Esophagus muscularis mucosa (tissue), 4 donors: ENCODE data around the gene ABCD3. TPM values are rescaled to one million over a fixed set of nuclear protein-coding genes. Genes with fewer than 3 reads are reported as not detected.

Source experiments
- DNase-seq: peaks from one replicate; pipeline ENCODE4 v3.0.0-alpha.2; 2017; ENCODE audit errors: extremely low spot score
- H3K27ac ChIP-seq, 4 donors: fragments of 200-600 bp; sonication (generic); replicated peaks in 1 of 4; 1 replicate in 3 of 4; 2 replicates in 1 of 4; pipeline ENCODE4 v1.5.1; 2016 to 2019; ENCODE audit warnings: mild to moderate bottlenecking in 1 of 4
- H3K27me3 ChIP-seq, 4 donors: fragments of 200-600 bp; sonication (generic); one replicate each; pipeline versions ENCODE4 v1.5.1 to v1.6.0; 2016 to 2019
- H3K36me3 ChIP-seq, 4 donors: fragments of 200-600 bp; sonication (generic); one replicate each; pipeline ENCODE4 v1.5.1; 2016 to 2019
- H3K4me1 ChIP-seq, 4 donors: fragments of 200-600 bp; sonication (generic); one replicate each; pipeline ENCODE4 v1.5.1; 2016 to 2019
- H3K4me3 ChIP-seq, 4 donors: fragments of 200-600 bp; sonication (generic); 1 replicate in 2 of 4; 2 replicates in 2 of 4; pipeline ENCODE4 v1.5.1; 2016 to 2019; ENCODE audit warnings: mild to moderate bottlenecking in 4 of 4, moderate library complexity in 1 of 4
- H3K9me3 ChIP-seq, 4 donors: fragments of 200-600 bp; sonication (generic); 1 replicate in 3 of 4; 2 replicates in 1 of 4; pipeline ENCODE4 v1.5.1; 2016 to 2019
- EP300 ChIP-seq: sonication (generic); formaldehyde crosslinking; IDR thresholded peaks from one replicate; pipeline ENCODE4 v1.6.1; 2017; ENCODE audit warnings: antibody characterized with exemption
- POLR2A ChIP-seq: fragments of 450-650 bp; IDR thresholded peaks from one replicate; pipeline ENCODE4 v1.6.1; 2017; ENCODE audit warnings: antibody characterized with exemption, moderate library complexity, mild to moderate bottlenecking, low read depth
- POLR2AphosphoS5 ChIP-seq, 2 donors: sonication (generic); formaldehyde crosslinking; IDR thresholded peaks; one replicate each; pipeline ENCODE4 v1.6.1; 2017; ENCODE audit warnings: antibody characterized with exemption in 2 of 2
- WGBS: methylation state at CpG from one replicate; pipeline ENCODE4 v1.1.5; 2018; 5-methylcytosine and 5-hydroxymethylcytosine counted together
- intact Hi-C: fragments of 100-400 bp; cut with DNase I; formaldehyde crosslinking; loops from one replicate; pipeline ENCODE4 v1.15.1; 2023
- total RNA-seq, 4 donors: library from RNA; depleted of rRNA; stranded (reverse); fragments of >200 nt; gene quantifications; one replicate each; pipeline versions ENCODE4 v1.1.0 to v1.2.1, GENCODE V29; 2016
- TF ChIP-seq, protein P1 (sequence below), 3 experiments: fragments of 200-600 bp in 2 of 3; fragments of 450-650 bp in 1 of 3; sonication (generic) in 2 of 3; IDR thresholded peaks; one replicate each; pipeline ENCODE4 v1.5.1; 2017 to 2019; ENCODE audit warnings: antibody characterized with exemption in 3 of 3, mild to moderate bottlenecking in 2 of 3, moderate library complexity in 1 of 3

Gene ABCD3
- total RNA-seq, 4 donors from 2014 or later = 25.0 to 59.4 (median 27.9) TPM

DNA sequence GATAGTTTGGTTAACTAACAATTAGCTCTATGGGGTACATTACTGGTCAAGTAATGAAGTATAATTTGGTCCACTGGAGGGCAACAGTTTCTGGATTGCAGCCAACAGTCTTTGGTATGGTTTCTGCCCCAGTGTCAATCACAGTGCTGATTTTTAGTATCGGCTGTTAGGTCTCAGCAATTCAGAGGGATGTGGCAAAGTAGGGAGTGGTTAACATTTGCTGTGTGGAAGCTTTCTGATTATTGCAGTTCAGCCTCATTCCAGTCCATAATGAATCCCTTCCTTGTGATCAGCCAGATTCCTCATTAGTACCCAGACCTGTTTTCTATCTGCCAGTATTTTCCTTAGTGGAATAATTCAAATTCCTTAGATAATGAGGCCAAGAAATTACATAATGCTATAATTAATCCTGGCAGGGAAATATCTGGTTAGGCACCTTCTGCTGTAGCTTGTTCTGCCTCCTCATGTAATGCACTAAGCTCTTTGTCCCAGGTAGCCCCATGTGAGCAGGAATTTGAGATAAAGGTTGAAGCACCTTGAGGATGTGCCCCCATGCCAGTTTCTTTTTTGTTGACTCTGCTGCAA lies 109.3 kb downstream of the ABCD3 start:
- no peak for DNase-seq
- Histone ChIP-seq H3K4me3 (no peak overlapping the region), H3K4me1 (peaks cover 3 to 10% (median 8%) of the 10 kb centered on the region in 4 donors), H3K27ac (no peak overlapping the region), H3K36me3 (peaks cover 0 to 29% (median 20%) of the 10 kb centered on the region in 4 donors), H3K27me3 (no peaks in the 10 kb centered on the region), H3K9me3 (no peaks in the 10 kb centered on the region)
- intact Hi-C loops = loop anchor here (10.0 kb wide), 1 partner anchor 517 kb away; no protein-coding TSS in a partner anchor
- 40% methylated on average over 1 of the region's 1 CpG for WGBS
- no peak for TF ChIP-seq POLR2AphosphoS5 (IDR thresholded peaks at IDR 0.05)
- no peak for TF ChIP-seq POLR2A
- no peak for TF ChIP-seq EP300
- TF ChIP-seq, protein P1, sequence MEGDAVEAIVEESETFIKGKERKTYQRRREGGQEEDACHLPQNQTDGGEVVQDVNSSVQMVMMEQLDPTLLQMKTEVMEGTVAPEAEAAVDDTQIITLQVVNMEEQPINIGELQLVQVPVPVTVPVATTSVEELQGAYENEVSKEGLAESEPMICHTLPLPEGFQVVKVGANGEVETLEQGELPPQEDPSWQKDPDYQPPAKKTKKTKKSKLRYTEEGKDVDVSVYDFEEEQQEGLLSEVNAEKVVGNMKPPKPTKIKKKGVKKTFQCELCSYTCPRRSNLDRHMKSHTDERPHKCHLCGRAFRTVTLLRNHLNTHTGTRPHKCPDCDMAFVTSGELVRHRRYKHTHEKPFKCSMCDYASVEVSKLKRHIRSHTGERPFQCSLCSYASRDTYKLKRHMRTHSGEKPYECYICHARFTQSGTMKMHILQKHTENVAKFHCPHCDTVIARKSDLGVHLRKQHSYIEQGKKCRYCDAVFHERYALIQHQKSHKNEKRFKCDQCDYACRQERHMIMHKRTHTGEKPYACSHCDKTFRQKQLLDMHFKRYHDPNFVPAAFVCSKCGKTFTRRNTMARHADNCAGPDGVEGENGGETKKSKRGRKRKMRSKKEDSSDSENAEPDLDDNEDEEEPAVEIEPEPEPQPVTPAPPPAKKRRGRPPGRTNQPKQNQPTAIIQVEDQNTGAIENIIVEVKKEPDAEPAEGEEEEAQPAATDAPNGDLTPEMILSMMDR (IDR thresholded peaks at IDR 0.05) = no peak

DNA sequence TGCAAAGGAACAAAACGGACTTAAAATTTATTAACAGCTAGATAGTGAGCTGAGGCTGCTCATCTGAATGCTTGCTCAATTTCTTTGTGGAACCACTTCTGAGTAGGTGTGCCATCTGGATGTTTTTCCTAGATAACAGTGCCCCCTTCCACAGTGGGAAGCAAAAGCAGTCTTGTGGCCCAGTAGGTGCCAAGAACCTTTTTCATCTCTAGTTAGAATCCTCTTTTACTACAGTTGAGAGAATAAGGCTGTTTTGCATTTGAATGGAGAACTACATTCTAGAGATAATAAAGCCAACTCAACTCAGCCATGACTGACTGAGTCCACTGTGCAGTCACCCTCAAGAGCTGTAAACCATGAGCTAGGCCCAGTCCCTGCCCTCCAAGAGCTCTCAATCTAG lies 110.1 kb downstream of the ABCD3 start:
- WGBS = 100% methylated on average over 1 of the region's 1 CpG
- H3K4me1 ChIP-seq = peaks cover 3 to 10% (median 8%) of the 10 kb centered on the region in 4 donors
- intact Hi-C loops = loop anchor here (10.0 kb wide), 1 partner anchor 517 kb away; no protein-coding TSS in a partner anchor
- H3K36me3 ChIP-seq = peaks cover 0 to 36% (median 21%) of the 10 kb centered on the region in 4 donors
- H3K27ac ChIP-seq = no peak overlapping the region
- no peak overlapping the region for H3K4me3 ChIP-seq
- no peaks in the 10 kb centered on the region for H3K27me3 ChIP-seq
- no peaks in the 10 kb centered on the region for H3K9me3 ChIP-seq
- TF ChIP-seq, protein P1 (IDR thresholded peaks at IDR 0.05) = no peak
- no peak for TF ChIP-seq POLR2AphosphoS5 (IDR thresholded peaks at IDR 0.05)
- TF ChIP-seq POLR2A = no peak
- TF ChIP-seq EP300 = no peak
- no peak for DNase-seq

DNA sequence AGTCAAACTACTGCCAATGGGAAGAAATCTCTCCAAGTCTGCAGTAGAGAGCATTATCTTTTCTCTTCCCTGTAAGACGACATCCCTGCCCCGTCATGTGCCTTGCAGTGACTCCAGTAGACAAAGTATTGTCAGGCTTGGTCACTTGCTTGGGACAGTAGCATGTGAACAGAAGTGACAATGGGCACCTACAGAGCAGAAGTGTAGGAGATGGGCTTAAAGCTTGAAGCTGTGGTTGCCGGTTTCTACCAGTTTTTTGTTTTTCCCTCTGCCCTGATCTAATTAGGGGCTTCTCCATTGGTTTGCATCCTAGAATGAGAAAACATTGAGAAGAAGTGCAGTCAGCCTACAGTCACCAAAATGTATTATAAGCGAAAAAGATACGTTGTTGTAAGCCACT lies 110.6 kb downstream of the ABCD3 start:
- Histone ChIP-seq H3K27ac (no peak overlapping the region), H3K4me3 (no peak overlapping the region), H3K36me3 (peaks cover 0 to 37% (median 21%) of the 10 kb centered on the region in 4 donors), H3K27me3 (no peaks in the 10 kb centered on the region), H3K4me1 (peaks cover 3 to 10% (median 8%) of the 10 kb centered on the region in 4 donors), H3K9me3 (no peaks in the 10 kb centered on the region)
- TF ChIP-seq, protein P1 (IDR thresholded peaks at IDR 0.05) = no peak
- TF ChIP-seq EP300 = no peak
- TF ChIP-seq POLR2A = no peak
- no peak for TF ChIP-seq POLR2AphosphoS5 (IDR thresholded peaks at IDR 0.05)
- no peak for DNase-seq
- intact Hi-C loops = loop anchor here (10.0 kb wide), 1 partner anchor 516 kb away; no protein-coding TSS in a partner anchor
- 95% methylated on average over 5 of the region's 5 CpGs for WGBS

GRCh38 chr1:94529416-94529815 lies 111.2 kb downstream of the ABCD3 start:
- no peak for TF ChIP-seq EP300
- TF ChIP-seq, protein P1 (IDR thresholded peaks at IDR 0.05) = no peak
- TF ChIP-seq POLR2A = no peak
- TF ChIP-seq POLR2AphosphoS5 (IDR thresholded peaks at IDR 0.05) = no peak
- peaks cover 0 to 37% (median 23%) of the 10 kb centered on the region in 4 donors for H3K36me3 ChIP-seq
- 91% methylated on average over 2 of the region's 2 CpGs for WGBS
- intact Hi-C loops = loop anchor here (10.0 kb wide), 1 partner anchor 515 kb away; no protein-coding TSS in a partner anchor
- H3K4me1 ChIP-seq = peaks cover 3 to 10% (median 8%) of the 10 kb centered on the region in 4 donors
- DNase-seq = no peak
- no peaks in the 10 kb centered on the region for H3K27me3 ChIP-seq
- no peaks in the 10 kb centered on the region for H3K9me3 ChIP-seq
- no peak overlapping the region for H3K4me3 ChIP-seq
- H3K27ac ChIP-seq = no peak overlapping the region
